NCI-H2171 treated with DMSO at 0.1 percent for 48 hours (cell line): ENCODE data around the gene ZC3H12C.
"Not testable (repeated sequence)": the region's sequence is repeated elsewhere in the genome, so short reads cannot be mapped to it uniquely, and the experiment has no call there.

Experiments used
- DNase-seq: peaks from one replicate; lab custom pipeline; 2025; lab: John Stamatoyannopoulos, UW

Gene ZC3H12C

GRCh38 chr11:110185121-110185591, 92.0 kb downstream of the ZC3H12C start:
- DNase-seq, result no peak

- no peak for DNase-seq
These were observed 92.4 kb downstream of the ZC3H12C start for GRCh38 chr11:110185599-110185998.

- DNase-seq, result no peak
These were observed 93.3 kb downstream of the ZC3H12C start for GRCh38 chr11:110186456-110186855.

GRCh38 chr11:110186867-110187266, 93.7 kb downstream of the ZC3H12C start:
- no peak for DNase-seq

- no peak for DNase-seq
These were observed 94.5 kb downstream of the ZC3H12C start for GRCh38 chr11:110187731-110188130.

GRCh38 chr11:110190885-110191284, 97.7 kb downstream of the ZC3H12C start:
- no peak for DNase-seq

- DNase-seq, result not testable (repeated sequence)
These were observed 99.6 kb downstream of the ZC3H12C start for GRCh38 chr11:110192604-110193282.

- DNase-seq, result not testable (repeated sequence)
These were observed 101.1 kb downstream of the ZC3H12C start for GRCh38 chr11:110194211-110194766.

GRCh38 chr11:110196241-110196754, 103.1 kb downstream of the ZC3H12C start:
- DNase-seq, result no peak

GRCh38 chr11:110196884-110197420, 103.8 kb downstream of the ZC3H12C start:
- DNase-seq, result no peak

- DNase-seq, result no peak
These were observed 105.0 kb downstream of the ZC3H12C start for GRCh38 chr11:110198031-110198729.

GRCh38 chr11:110199184-110199981, 106.2 kb downstream of the ZC3H12C start:
- no peak for DNase-seq

GRCh38 chr11:110200241-110200640, 107.0 kb downstream of the ZC3H12C start:
- DNase-seq, result no peak

GRCh38 chr11:110200836-110201235, 107.6 kb downstream of the ZC3H12C start:
- no peak for DNase-seq

GRCh38 chr11:110207123-110207522, 113.9 kb downstream of the ZC3H12C start:
- peak; percentile 35 for DNase-seq

- DNase-seq, result not testable (repeated sequence)
These were observed 115.6 kb downstream of the ZC3H12C start for GRCh38 chr11:110208678-110209312.

- not testable (repeated sequence) for DNase-seq
These were observed 116.1 kb downstream of the ZC3H12C start for GRCh38 chr11:110209313-110209694.

GRCh38 chr11:110217223-110217877, 124.2 kb downstream of the ZC3H12C start:
- DNase-seq, result no peak

- no peak for DNase-seq
These were observed 124.7 kb downstream of the ZC3H12C start for GRCh38 chr11:110217936-110218335.

- no peak for DNase-seq
These were observed 126.0 kb downstream of the ZC3H12C start for GRCh38 chr11:110219006-110219785.
